Measurements from ENCODE around the gene RASGEF1C.
"Not testable (repeated sequence)": the region's sequence is repeated elsewhere in the genome, so short reads cannot be mapped to it uniquely, and the experiment has no call there.

The RASGEF1C gene

DNA sequence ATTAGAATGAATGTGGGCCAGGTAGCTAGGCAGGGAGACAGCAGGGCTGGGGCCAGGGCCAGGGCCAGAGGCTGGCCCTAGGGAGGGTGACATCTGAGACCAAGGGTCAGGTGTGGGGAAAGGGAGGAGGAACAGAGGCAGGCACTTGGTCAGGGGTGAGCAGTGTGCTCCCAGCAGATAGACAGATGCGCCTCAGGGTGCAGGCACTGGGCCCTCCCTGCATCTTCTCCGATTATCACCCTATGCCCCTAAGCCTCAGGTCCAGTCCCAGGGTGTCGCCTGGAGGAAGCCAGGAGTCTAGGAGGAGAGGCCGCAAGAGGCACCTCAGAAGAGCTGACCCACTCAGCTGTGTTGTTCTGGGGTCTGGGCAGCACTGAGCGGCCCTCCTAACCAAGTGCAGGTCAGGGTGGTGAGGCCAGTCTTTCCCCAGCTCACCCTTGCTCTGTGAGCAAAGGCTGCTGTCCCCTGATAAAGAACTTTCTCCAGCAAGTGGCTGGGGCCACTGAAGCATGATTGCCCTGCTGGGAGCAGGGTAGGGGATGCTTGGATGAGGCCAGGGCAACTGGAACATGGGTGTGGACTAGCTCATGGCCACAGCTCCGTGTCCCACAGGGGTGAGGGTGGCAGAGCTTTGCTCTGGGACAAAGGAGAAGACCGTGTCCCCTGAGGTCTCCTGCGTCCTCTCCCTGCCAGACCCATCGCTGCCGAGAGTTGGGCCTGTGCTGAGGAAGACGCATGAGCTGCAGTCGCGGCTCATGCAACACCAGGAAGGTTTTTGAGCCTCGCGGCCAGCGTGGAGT, 2.1 kb upstream of the RASGEF1C start:
- no peak for DNase-seq

DNA sequence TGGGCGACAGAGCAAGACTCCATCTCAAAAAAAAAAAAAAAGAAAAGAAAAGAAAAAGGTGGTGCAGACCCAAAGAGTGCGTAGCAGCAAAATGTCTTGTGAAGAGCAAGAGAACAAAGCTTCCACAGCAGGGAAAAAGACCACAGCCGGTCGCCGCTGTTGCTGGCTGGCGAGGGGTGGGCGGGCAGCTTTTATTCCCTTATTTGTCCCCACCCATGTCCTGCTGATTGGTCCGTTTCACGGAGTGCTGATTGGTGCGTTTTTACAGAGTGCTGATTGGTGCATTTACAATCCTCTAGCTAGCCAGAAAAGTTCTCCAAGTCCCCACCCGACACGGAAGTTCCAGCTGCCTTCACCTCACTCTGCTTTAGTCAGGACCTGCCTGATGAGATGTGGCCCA, 1.1 kb upstream of the RASGEF1C start:
- not testable (repeated sequence) for DNase-seq

DNA sequence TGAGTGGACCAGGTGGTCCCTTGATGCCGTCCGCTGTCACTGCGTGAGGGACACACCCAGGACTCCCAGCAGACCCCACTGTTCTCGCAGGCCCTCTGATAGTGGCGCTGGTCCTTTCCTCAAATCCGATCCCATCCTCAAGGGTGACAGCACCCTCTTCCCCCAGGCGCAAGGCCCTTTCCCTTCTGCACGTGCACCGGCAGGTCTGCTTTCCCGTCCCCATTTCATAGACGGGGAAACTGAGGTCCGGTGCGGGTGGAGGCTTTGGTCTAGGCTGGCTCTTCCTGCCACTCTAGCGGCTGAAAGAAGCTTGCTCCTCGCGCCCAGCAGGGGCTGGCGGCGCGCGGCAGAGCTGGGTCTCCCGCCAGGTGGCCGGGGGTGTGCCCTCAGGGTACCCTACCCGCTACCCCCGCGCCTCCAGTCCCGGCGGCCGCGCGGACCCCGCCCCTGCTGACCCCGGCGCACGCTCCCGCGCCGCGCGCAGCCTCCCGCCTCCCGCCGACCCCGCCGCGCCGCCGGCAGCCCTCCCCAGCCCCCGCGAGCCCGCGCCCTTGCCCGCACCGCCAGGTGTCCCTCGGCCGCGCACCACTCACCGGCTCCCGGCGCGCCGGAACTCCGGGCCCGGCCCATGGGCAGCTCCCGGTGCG, 453 bp downstream of the RASGEF1C start:
- no peak for DNase-seq

DNA sequence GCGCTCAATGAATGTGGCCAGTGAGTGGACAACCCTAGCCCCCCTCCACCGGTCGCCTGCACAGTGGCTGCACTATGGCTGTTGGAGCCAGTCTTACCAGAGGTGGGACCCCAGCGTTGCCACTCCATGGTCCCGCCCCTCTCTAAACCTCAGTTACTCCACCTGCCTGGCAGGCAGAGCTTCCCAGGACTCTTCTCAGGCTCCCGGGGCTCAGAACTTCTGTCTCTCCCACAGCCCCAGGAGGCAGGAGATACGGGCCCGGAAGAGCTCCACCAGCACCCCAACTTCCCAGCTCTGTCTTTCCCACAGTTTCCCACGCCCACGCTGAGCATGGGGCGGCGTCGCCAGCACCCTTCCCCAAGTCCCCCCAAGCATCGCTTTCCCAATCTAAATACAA, 975 bp downstream of the RASGEF1C start:
- no peak for DNase-seq

DNA sequence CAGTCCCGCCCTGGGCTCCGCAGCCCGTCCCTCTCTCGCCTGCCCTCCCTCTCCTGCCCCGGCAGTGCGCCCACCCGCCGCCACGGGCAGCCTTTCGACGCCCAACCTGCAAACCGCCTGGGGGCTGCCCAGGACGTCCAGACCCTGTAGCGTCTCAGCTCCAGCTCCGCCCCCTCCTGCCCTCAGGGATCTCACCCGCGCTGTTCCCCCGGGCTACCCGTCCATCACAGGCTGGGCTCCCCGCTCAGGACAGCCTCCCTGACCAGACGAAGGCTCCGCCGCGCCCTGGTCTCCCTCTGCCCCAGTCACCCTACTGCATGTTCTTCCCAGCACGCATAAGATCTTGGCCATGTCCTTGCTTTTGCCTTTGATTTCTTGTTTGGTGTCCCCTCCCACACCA, 1.4 kb downstream of the RASGEF1C start:
- no peak for DNase-seq

DNA sequence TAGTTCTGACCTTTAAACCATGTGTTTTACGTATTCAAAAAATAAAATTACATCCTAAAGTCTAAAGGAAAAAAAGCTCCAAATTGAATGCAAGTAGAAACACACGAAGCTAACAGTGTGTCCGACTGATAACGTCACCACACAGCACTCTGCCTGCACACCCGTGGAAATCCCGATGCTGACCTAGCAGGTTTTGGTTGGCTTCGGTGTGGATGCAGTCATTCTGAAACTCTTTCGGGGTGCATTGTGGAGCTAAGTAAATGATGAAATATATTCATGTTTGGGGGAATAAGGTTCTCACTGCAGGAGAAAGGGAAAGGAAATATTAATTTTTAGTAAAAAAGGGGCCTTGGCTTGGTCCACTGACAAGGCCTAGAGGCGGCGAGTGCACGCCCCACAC, 2.0 kb downstream of the RASGEF1C start:
- no peak for DNase-seq

DNA sequence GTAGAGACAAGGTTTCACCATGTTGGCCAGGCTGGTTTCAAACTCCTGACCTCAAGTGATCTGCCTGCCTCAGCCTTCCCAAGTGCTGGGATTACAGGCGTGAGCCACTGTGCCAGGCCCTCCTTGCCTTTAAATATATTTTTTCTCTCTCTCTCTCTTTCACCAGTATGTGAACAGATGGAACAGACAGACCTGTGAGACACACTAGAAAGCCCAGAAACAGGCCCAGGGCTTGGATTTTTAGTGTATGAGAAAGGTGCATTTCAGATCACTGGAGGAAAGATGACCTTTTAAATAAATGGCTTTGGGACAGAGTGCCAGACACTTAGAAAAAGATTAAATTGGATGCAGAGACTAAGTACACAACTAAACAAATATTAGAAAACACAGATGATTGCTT, 3.1 kb downstream of the RASGEF1C start:
- no peak for DNase-seq

DNA sequence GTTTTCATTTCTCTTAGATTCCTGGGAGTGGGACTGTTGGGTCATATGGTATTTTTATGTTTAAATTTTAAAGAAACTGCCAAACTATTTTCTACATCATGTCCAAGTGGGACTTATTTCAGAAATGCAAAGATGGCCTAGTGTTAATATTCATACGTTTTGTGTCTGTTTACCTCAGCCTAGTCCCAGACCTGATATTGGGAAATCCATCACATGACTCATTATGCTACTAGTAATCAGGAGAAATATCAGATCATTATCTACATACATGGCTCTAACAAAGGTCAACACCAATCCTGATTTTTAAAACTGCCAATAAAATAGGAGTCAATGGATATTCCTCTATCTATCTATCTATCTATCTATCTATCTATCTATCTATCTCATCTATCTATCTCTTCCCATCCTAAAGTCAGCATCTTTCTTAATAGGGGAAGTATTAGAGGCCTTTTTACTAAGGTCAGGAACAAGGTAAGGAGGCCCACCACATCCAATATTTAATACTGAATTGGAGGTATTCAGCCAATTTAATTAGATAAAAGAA, 4.7 kb downstream of the RASGEF1C start:
- DNase-seq: no peak

DNA sequence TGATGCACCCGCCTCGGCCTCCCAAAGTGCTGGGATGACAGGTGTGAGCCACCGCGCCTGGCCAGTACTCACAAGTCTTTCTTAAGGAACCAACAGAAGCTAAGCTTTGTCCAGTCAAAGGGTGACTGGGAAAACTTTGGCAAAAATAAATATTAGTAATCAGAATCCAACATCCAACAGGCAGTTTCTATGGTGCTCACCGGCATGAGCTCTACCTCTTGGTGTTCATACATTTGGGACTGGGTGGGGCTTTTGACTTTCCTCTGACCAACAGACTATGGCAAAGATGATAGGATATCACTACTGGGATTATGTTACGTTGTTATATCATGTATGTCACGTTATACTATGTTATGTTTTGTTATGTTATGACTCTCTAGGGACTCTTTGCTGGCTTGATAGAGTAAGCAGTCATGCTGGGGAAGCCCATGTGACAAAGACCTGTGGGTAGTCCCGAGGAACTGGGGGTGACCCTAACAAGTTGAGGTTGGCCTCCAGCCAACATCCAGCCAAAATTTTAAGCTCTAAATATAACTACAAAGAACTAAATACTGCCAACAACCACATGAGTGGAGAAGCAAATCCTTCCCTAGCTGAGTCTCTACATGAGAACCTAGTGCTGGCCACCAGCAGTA, 6.0 kb downstream of the RASGEF1C start:
- no peak for DNase-seq

DNA sequence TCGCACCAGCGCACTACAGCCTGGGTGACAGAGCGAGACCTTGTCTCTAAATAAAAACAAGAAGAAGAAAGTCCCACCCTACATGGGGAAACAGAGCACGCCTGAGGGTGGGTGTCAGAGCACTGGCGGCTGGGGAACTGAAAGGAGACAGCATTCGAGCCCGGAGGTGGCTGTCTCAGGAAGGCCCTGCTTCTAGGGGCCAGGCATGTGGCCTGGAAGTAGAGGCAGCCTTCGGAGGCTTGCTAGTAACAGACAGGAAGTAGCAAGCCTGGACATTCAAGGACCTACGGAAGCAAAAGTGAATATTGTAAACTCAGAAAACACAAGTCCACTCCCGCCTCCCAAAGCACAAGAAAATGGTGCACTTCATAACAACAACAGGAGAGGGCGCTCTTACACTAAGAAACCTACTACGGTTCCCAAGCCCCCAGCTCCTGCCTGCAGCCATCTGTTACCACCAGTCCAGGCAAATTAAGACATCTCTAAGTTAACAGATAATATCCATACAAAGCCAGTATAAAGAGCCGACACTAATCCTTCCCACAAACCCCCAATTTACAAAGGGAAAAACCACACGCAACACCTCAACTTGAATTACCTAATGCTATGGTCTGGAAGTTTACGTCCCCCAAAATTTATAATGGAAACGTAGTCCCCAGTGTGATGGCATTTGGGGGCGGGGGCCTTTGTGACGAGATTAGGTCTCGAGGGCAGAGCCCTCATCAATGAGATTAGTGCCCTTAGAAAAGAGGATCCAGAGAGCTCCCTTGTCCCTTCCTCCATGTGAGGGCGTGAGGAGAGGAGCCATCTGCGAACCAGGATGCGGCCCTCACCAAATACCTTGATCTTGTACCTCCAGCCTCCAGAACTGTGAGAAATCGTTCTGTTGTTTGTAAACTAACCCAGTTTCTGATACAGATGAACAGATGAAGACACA, 7.7 kb downstream of the RASGEF1C start:
- DNase-seq: no peak

DNA sequence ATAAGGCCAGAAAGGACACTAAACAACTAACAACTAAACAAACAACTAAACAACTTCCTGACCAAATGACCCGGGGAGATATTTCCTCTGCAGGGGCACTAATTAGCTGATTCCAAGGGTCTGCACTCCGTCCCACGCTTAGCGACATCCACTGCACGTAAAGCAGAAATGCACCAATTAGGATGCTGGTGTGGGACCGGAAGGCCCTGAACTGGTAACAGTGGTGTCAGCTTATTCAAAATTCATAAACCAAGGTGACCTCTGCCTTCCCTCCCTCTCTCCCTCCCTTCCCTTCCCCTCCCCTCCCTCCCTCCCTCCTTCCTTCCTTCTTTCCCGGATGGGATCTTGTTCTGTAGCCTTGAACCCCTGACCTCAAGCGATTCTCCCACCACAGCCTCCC, 9.6 kb downstream of the RASGEF1C start:
- no peak for DNase-seq

DNA sequence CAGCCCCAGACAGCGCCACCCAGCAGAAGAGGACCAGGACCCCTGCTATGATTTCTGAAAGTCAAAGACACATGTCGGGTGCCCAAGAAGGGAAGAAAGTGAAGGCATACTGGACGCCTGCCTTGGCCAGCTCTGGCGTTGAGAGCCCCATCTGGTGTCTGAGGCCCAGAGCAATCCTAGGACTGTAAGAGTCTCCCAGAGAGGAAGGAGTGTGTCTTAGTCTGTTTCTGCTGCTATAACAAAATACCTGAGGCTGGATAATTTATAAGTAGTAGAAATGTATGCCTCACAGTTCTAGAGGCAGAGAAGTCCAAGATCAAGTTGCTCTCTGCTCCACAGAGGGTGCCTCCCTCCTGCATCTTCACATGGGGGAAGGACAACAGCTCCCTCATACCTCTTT, 10.8 kb downstream of the RASGEF1C start:
- DNase-seq: no peak

DNA sequence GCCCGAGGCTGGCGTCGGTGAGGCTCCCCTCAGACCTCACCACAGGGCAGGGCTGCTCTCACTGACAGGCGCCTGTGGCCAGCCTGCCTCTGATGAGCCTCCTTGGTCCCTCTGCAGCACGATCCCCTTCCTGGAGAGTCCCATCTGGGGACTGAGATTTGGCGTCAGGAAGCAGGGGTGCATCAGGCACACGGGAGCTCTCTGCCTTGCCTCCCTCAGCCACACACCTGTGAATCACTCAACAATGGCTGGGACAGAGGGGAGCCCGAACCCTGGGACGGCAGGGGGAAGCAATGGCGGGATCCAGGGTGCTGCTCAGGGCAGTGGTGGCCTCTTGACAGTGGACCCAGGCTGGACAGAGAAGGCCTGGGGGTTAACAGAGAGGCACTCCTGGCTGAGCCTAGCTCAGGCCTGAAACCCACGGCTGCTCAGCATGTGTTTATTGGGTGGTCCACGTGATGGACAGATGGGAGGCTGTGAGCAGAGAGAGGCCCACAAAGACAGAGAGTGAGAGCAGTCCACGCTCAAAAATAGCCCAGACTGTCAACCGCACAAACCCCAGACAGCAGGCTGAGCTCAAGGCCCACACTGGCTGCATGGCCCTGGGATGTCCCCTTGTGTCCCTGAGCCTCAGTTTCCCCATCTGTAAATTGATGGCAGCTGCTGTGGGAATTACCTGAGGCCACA, 11.9 kb downstream of the RASGEF1C start:
- DNase-seq: no peak

DNA sequence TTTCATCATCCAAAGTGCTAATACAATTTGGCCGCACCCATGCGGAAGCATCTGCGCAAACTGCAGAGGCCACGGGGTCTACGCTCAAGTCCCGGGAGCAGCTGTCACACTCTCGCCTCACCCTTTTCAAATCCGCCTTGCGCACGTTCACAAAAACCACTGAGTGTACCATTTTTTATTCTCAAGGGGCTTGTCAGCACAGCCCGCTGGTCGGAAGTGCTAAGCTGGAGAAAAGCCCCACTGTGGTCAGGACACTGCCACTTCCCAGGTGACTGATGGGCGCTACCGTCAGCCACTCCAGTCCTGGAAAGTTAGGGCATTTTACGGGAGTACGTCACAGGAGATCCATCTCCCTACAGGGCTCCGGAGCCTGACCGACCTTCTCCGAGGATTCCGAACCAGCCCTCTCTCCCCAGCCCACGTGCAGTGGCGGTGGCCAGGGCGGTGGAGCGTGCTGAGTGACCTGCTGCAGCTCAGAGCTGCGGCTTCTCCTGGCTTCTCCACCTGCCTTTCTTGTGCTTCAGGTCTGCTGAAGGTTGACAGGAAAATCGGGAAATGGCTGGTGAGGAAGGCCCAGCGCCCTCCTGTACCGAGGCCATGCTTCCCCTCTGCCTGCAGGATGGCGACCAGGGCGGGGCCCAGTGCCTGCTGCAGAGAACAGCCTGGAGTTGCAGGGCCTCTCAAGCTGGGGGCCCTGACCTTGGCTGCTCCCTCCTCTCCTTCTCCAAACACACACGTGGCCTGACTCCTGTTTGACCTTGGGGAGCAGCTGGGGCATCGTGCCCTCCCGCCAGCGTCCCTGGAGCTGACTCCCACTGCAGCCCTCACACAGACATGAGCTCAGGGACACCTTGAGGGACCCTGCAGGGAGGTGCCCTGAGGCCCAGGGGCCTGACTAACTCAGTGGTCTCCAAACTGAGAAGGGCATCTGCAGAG, 14.3 kb downstream of the RASGEF1C start:
- DNase-seq: no peak

DNA sequence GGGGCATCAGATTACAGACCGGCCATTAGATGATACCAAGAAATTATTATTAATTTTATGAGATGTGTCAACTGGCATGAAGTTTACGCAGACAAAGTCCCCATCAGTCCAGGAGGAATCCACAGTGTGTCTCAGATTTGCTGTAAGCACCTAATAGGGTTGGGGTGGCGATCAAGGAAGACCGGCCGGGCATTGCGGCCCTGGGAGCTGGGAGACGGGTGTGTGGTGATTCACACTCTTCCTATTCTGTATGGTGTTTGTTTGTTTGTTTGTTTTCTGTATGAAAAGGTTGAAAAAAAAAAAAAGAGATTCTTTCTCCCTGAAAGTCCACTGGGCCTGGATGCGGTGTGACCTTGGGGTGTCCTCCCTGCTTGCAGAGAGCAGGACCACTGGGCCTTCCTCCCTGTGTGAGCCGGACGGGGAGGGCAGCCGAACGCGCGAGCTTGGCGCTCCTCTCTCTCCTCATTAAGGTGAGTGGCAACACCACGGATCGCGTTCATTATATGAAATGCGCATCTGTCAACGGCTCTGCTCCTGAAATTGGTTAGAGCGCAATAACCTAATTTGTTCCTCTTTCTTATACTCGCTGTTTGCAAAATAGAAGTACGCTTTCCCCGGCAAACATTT, 15.1 kb downstream of the RASGEF1C start:
- no peak for DNase-seq

DNA sequence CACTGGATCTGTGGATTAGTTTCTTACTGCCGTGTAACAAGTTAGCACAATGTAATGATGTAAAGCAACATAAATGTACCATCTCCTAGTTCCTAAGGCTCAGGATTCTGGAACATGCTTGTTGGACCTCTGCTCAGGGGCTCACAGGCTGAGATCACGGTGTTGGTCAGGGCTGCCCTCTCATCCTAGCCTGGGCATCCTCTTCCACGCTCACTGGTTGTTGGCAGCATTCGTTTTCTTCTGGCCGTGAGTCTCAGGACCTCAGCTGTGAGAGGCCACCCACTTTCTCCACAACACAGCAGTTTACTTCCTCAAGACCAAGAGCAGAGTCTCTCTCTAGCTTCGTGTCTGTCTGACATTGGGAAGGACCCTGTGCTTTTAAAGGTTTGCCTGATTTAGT, 17.3 kb downstream of the RASGEF1C start:
- no peak for DNase-seq

DNA sequence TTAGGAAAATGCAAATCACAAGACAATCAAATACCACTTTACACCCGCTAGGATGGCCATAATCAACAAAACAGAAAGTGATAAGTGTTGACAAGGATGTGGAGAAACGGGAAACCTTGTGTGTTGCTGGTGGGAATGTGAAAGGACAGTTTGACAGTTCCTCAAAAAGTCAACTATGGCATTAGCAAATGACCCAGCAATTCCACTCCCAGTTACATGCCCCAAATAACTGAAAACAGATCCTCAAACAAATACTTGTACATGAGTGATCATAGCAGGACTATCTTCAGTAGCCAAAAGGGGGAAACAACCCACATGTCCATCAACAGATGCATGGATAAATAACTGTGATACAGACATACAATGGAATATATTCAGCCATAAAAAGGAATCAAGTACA, 21.2 kb downstream of the RASGEF1C start:
- no peak for DNase-seq

DNA sequence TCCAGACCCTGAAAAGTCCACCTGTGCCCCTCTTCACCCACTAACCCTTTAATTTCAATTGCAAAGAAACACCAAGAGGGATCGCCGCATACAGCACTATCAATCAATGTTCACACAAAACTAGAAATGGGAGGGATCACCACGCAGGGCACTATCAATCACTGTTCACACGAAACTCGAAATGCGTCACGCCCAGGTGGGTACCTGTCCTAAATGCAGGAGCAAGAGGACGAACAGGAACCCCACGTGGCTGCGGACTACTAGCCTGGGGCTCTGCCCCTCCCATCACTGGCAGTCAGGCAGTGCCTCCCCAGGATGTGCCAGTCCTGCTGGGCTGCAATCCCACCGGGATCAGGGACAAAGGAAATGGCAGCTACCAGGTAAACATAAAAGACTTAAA, 28.2 kb downstream of the RASGEF1C start:
- DNase-seq: no peak

DNA sequence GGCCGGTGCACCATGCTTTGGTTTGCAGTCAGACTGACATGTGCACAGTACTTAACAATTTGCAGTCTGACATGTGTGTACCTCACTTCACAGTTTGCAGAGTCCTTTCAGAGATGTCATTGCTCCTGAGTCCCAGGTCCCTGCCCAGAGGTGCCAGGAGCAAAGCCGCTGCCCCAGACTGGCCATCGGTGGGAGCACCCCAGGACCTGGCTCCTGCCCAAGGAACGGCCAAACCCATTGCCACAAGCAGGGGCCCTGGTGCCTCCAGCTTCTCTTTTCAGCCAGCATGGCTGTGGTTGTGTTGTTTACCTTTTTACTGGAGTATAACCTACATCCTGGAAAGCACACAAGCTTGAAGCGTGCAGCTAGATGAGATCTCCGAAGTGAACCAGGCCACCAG, 28.6 kb downstream of the RASGEF1C start:
- no peak for DNase-seq
